IPS-18c (cell line): Measurements from ENCODE around the gene IKZF3.
"Not testable (repeated sequence)": the region's sequence is repeated elsewhere in the genome, so short reads cannot be mapped to it uniquely, and the experiment has no call there.

Source experiments
- H3K4me3 ChIP-seq: 2 replicates; pipeline ENCODE4 v1.7.0; 2013; ENCODE audit warnings: low read depth, mild to moderate bottlenecking, low read length, moderate library complexity; ENCODE audit not compliant: insufficient read depth
- H3K9me3 ChIP-seq: one replicate; pipeline ENCODE4 v1.6.1; 2013; ENCODE audit warnings: mild to moderate bottlenecking, low read length, moderate library complexity; ENCODE audit not compliant: control insufficient read depth, insufficient read depth

The IKZF3 gene

DNA sequence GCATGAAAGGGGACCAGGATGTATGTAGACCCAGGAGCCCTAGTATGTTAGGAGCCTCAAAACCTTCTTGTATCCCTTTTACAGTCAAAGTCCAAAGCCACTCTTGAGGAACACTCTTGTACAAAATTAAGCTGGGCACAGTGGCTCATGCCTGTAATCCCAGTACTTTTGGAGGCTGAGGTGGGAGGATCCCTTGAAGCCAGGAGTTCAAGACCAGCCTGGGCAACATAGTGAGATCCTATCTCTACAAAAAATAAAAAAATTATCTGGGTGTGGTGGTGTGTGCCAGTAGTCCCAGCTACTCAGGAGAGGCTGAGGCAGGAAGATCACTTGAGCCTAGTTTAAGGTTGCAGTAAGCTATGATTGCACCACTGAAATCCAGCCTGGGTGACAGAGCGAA is 138.2 kb downstream of the IKZF3 start:
- H3K4me3 ChIP-seq, H3K9me3 ChIP-seq: not testable (repeated sequence)

GRCh38 chr17:39724731-39725130 is 139.4 kb downstream of the IKZF3 start:
- Histone ChIP-seq H3K4me3 (no peak overlapping the region), H3K9me3 (peaks cover 2% of the 10 kb centered on the region)

DNA sequence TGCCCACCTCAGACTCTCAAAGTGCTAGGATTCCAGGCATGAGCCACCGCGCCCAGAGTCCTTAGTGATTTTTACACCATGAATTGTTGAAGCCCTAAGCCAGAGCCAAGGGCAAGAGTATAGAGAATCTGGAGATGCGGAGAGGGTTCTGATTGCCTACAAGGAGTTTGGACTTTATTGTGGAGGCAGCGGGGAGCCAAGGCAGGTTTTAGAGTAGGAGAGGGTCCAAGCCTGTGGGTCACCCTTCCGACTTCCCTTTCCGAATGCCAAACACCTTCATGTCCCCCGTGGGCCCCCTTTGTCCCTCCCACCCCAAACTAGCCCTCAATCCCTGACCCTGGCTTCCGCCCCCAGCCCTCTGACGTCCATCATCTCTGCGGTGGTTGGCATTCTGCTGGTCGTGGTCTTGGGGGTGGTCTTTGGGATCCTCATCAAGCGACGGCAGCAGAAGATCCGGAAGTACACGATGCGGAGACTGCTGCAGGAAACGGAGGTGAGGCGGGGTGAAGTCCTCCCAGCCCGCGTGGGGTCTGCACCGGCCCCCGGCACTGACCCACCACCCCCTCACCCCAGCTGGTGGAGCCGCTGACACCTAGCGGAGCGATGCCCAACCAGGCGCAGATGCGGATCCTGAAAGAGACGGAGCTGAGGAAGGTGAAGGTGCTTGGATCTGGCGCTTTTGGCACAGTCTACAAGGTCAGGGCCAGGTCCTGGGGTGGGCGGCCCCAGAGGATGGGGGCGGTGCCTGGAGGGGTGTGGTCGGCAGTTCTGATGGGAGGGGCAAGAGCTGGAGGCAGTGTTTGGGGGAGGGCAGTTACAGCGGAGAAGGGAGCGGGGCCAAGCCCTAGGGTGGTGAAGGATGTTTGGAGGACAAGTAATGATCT is 140.9 kb downstream of the IKZF3 start:
- Histone ChIP-seq H3K9me3 (peaks cover 2% of the 10 kb centered on the region), H3K4me3 (no peak overlapping the region; the same call in 1 of the 2 replicates)

DNA sequence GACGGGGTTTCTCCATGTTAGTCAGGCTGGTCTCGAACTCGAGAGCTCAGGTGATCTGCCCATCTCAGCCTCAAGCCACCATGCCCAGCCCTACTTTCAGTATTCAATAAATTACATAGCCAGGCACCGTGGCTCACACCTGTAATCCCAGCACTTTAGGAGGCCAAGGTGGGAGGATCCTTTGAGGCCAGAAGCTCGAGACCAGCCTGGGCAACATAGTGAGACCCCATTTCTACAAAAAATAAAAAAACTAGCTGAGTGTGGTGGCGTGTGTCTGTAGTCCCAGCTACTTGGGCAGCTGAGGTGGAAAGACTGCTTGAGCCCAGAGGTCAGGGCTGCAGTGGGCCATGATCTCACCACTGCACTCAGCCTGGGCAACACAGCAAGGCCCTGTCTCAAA is 142.0 kb downstream of the IKZF3 start:
- Histone ChIP-seq H3K9me3 (no peaks in the 10 kb centered on the region), H3K4me3 (no peak overlapping the region)

DNA sequence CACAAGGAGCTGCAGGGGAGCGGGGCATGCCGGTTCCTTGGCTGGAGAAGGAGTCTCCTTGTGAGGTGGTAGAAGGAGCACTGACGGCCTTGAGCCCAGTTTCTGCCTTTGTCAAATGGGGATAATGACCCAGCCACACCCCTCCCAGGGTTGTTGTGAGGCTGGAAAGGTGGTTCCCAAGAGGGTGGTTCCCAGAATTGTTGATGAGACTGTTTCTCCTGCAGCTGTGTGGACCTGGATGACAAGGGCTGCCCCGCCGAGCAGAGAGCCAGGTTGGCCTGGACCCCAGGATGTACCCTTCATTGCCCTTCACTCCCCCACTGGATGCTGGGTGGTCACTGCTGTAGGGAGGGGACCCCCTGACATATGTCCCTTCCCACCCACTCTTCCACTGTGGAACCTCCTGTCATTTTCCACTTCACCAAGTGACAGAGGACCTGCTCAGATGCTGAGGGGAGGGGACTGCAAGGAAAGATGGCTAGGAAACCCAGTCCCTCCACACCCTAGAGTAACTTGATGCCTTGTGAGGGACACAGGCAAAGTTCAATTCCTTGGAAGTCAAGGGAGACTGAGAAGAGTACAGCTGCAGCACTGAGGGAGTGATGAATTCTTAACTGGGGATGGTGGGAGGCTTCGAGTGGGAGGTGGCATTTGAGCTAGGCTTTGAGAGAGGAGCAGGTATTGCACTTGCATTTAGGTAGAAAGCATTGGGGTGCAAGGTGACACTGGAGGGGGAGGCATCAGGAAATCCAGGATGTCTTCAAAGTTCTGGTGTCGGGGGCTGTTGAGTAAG is 144.4 kb downstream of the IKZF3 start:
- H3K9me3 ChIP-seq = no peaks in the 10 kb centered on the region
- H3K4me3 ChIP-seq = no peak overlapping the region

GRCh38 chr17:39717660-39718059 is 146.5 kb downstream of the IKZF3 start:
- Histone ChIP-seq H3K9me3 (no peaks in the 10 kb centered on the region), H3K4me3 (no peak overlapping the region)

DNA sequence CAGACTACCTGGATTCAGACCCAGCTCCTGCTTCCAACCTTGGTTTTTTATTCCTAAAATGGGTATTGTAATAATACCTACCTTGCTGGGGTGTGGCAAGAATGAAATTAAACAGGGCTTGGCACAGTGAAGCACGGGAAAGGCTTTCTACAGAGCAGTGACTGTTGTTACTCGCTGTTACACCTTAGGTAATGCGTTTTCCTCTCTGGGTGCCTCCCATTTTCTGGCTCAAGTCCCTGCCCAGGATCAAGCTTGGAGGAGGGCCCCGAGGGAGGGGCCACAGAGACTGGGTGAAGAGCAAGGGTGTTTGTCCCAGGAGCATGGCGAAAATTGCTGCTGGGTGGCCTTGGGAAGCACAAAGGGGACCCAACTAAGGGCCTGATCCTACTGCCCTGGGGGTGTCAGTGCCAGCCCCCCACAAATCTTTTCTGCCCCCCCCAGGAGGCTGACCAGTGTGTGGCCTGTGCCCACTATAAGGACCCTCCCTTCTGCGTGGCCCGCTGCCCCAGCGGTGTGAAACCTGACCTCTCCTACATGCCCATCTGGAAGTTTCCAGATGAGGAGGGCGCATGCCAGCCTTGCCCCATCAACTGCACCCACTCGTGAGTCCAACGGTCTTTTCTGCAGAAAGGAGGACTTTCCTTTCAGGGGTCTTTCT is 147.1 kb downstream of the IKZF3 start:
- Histone ChIP-seq H3K4me3 (no peak overlapping the region), H3K9me3 (no peaks in the 10 kb centered on the region)

DNA sequence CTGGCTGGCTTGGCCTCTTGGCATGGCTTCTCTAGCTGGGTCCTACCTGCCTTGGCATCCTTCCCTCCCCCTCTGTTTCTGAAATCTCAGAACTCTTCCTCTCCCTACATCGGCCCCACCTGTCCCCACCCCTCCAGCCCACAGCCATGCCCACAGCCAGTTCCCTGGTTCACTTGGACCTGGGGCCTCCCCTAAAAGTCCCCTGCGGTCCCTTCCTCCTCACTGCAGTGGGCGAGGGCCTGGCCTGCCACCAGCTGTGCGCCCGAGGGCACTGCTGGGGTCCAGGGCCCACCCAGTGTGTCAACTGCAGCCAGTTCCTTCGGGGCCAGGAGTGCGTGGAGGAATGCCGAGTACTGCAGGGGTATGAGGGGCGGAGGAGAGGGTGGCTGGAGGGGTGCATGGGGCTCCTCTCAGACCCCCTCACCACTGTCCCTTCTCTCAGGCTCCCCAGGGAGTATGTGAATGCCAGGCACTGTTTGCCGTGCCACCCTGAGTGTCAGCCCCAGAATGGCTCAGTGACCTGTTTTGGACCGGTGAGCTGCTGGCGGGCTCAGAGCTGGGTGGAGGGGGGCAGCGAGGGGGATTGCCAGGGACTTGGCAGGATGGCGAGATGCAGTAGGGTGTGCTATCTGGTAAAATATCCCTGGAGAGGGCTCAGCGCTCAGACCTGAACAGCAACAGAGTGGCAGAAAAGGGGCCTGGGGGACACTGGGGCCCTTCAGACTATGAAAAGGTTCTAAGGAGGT is 147.9 kb downstream of the IKZF3 start:
- Histone ChIP-seq H3K4me3 (no peak overlapping the region), H3K9me3 (no peaks in the 10 kb centered on the region)

GRCh38 chr17:39715375-39716072 is 148.6 kb downstream of the IKZF3 start:
- Histone ChIP-seq H3K4me3 (no peak overlapping the region), H3K9me3 (no peaks in the 10 kb centered on the region)

- H3K4me3 ChIP-seq = no peak overlapping the region
- no peaks in the 10 kb centered on the region for H3K9me3 ChIP-seq
Measured at GRCh38 chr17:39714234-39714633, 149.9 kb downstream of the IKZF3 start.

DNA sequence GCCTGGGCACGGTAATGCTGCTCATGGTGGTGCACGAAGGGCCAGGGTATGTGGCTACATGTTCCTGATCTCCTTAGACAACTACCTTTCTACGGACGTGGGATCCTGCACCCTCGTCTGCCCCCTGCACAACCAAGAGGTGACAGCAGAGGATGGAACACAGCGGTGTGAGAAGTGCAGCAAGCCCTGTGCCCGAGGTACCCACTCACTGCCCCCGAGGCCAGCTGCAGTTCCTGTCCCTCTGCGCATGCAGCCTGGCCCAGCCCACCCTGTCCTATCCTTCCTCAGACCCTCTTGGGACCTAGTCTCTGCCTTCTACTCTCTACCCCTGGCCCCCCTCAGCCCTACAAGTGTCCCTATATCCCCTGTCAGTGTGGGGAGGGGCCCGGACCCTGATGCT is 152.3 kb downstream of the IKZF3 start:
- H3K9me3 ChIP-seq = no peaks in the 10 kb centered on the region
- no peak overlapping the region for H3K4me3 ChIP-seq

DNA sequence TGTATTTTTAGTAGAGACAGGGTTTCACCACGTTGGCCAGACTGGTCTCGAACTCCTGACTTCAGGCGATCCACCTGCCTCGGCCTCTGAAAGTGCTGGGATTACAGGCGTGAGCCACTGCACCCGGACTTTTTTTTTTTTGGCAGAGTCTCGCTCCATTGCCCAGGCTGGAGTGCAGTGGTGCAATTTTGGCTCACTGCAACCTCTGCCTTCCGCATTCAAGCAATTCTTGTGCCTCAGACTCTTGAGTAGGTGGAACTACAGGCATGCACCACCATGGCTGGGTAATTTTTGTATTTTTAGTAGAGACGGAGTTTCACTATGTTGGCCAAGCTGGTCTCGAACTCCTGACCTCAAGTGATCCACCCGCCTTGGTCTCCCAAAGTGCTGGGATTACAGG is 153.0 kb downstream of the IKZF3 start:
- H3K4me3 ChIP-seq, H3K9me3 ChIP-seq: not testable (repeated sequence)

- H3K9me3 ChIP-seq = no peaks in the 10 kb centered on the region
- no peak overlapping the region for H3K4me3 ChIP-seq
Measured at GRCh38 chr17:39709998-39710964, 153.8 kb downstream of the IKZF3 start.

GRCh38 chr17:39709319-39709997 is 154.7 kb downstream of the IKZF3 start:
- Histone ChIP-seq H3K9me3 (no peaks in the 10 kb centered on the region), H3K4me3 (no peak overlapping the region)
